Peyer's patch (tissue), 4 donors: Measurements from ENCODE around the gene ABCC5.

Source experiments
- CTCF ChIP-seq, 6 experiments: fragments of 450-650 bp in 4 of 6; fragments of 200-600 bp in 2 of 6; sonication (generic) in 1 of 6; IDR thresholded peaks; one replicate each; pipeline ENCODE4 v1.5.1; 2017 to 2019; ENCODE audit warnings: antibody characterized with exemption in 6 of 6, mild to moderate bottlenecking in 3 of 6, moderate library complexity in 1 of 6
- POLR2A ChIP-seq, 2 donors: fragments of 450-650 bp; IDR thresholded peaks; one replicate each; pipeline ENCODE4 v1.5.1; 2017; ENCODE audit warnings: antibody characterized with exemption in 2 of 2, mild to moderate bottlenecking in 2 of 2, moderate library complexity in 2 of 2

GRCh38 chr3:184016811-184017671 lies 643 bp downstream of the ABCC5 start:
- TF ChIP-seq POLR2A (IDR thresholded peaks at IDR 0.05) (no peak), CTCF (IDR thresholded peaks at IDR 0.05) (peak; percentile 84 to 99 (median 95))
